C4-2B (cell line): Measurements from ENCODE around the gene SIRT7.
A peak's percentile ranks its signal among the peaks of the same experiment; 100 is the strongest.

ENCODE experiments used
- H3K27ac ChIP-seq: fragments of 450-650 bp; 2 replicates; pipeline ENCODE4 v1.5.1; 2017
- ZFX ChIP-seq: fragments of 450-650 bp; IDR thresholded peaks from 2 replicates; pipeline ENCODE4 v1.6.1; 2017
- TF ChIP-seq, protein P1 (sequence below): fragments of 450-650 bp; conservative IDR thresholded peaks from 2 replicates; pipeline ENCODE4 v1.5.1; 2017; ENCODE audit warnings: mild to moderate bottlenecking

Gene SIRT7

DNA sequence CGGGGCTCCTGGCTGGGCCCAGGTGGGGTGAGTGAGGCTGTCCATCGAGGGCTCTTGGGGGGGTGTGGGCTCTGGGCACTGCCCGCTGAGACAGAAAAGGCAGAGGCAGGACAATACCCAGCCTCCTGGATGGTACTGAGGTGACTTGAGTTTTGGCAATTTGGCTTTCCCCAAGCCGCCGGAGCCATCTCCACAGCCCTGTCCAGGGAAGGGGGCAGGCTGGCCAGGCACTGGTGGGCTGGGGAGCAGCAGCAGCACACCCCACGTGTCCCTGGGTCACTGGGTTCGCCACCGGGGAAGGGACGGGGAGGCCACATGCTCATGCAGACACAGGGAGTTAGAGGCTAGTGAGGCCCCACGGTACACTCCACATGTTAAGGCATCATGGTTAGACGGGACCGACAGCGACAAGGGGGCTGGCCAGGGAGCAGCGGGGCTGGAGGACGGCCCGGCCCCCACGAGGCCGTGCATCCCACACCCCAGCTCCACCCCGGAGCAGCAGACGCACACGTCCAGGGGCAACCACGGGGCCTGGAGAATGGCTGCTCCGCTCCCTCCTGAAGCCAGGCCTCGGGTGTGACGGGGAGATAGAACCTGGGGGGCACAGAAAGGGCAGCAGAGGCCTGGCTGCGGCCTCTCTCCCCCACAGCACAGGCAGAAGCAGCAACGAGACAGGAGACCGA lies 49.8 kb downstream of the SIRT7 start:
- peak overlapping the region; percentile 100 for H3K27ac ChIP-seq
- TF ChIP-seq, protein P1, sequence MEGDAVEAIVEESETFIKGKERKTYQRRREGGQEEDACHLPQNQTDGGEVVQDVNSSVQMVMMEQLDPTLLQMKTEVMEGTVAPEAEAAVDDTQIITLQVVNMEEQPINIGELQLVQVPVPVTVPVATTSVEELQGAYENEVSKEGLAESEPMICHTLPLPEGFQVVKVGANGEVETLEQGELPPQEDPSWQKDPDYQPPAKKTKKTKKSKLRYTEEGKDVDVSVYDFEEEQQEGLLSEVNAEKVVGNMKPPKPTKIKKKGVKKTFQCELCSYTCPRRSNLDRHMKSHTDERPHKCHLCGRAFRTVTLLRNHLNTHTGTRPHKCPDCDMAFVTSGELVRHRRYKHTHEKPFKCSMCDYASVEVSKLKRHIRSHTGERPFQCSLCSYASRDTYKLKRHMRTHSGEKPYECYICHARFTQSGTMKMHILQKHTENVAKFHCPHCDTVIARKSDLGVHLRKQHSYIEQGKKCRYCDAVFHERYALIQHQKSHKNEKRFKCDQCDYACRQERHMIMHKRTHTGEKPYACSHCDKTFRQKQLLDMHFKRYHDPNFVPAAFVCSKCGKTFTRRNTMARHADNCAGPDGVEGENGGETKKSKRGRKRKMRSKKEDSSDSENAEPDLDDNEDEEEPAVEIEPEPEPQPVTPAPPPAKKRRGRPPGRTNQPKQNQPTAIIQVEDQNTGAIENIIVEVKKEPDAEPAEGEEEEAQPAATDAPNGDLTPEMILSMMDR, result no peak
- peak; percentile 38; the same call in 1 of the 2 replicates for TF ChIP-seq ZFX

- H3K27ac ChIP-seq, result peak overlapping the region; percentile 100
Observed at GRCh38 chr17:81867170-81867990, 50.6 kb downstream of the SIRT7 start.

DNA sequence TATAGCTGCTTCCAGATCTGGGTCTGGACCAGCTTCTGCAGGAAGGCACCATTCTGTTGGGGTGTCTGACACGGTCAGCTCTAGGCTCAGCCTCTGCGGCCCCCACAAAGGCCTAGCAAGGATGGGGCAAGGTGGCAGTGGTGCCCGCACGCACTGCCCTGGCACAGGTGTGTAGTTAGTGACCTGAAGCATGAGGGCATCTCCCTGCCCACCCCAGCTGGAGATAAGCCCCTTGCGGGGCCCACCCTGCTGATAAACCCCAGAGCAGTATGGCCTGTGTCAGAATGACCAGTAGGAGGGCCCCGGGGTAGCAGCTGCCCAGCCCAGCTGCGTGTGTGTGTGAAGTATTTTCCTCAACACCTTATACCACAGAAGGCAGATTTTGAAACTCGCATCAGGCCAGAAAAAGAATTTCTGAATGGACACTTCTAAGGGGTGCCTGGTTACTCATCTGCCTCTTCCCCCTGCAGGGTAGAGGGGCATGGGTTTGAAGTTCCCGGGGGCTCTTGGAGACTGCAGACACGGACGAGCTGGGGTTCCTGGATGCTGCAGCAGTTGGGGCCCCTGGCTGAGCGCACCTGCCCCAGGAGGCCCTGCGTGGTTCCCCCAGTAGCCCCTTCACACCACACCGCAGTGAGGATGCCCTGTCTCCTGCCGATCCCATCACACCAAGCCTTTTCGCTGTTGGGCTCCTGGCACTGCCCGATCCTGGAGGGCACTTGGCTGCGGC lies 51.4 kb downstream of the SIRT7 start:
- TF ChIP-seq, protein P1, result no peak
- TF ChIP-seq ZFX, result no peak
- peak overlapping the region; percentile 100 for H3K27ac ChIP-seq

More at GRCh38 chr17:81867170-81867990, 50.6 kb downstream of the SIRT7 start:
- TF ChIP-seq ZFX, result no peak; the same call in 1 of the 2 replicates
- TF ChIP-seq, protein P1, result no peak

DNA sequence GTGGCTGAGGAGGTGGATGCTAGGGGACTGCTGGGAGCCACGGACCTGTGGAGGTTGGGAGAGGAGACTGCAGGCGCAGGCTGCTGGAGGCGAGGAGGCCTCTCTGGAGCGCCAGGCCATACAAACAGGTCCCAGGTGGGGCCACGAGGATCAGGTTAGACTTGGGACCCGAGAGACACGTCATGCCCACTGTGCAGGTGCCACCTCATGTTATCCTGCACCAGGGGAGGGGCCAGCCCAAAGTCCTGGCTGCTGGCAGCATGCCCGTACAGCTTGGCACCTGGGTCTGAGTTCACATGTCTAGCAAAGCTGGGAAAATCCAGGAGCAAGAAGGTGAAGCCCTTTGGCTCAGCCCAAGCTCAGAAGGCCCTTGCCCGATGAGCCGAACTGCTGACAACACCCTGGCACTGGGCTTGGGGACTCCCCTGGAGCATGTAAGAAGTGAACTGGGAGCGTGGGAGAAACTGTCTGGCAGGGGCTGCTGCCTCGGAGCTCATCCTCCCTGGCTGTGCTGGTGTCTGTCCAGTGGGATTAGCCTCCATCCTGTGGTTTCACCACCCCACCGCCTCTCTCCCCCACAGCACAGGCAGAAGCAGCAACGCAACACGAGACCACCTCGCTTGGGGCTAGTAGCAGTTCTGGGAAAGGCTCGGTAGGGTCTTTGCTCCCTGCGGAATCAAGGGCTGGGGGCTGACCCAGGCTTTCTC lies 52.1 kb downstream of the SIRT7 start:
- H3K27ac ChIP-seq, result peak overlapping the region; percentile 100
- no peak for TF ChIP-seq ZFX
- TF ChIP-seq, protein P1, result no peak

DNA sequence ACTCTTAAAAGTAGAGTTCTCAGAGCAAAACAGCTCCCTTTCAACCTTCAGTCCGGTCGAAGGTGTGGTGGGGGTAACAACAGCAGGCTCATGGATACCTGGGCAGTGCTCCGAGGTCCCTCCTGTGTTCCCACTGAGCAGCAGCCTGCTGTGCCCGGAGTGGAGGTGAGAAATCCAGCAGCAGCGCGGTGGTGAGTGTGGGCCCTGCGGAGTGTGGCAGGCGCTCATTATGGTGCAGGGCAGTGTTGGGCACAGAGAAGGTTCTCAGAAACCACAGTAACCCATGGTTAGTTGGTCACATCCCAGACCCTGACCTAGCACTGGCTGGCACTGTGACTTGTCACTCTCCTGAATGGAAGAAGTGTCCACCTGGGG lies 52.6 kb downstream of the SIRT7 start:
- TF ChIP-seq, protein P1, result no peak
- TF ChIP-seq ZFX, result no peak
- peak overlapping the region; percentile 100 for H3K27ac ChIP-seq

DNA sequence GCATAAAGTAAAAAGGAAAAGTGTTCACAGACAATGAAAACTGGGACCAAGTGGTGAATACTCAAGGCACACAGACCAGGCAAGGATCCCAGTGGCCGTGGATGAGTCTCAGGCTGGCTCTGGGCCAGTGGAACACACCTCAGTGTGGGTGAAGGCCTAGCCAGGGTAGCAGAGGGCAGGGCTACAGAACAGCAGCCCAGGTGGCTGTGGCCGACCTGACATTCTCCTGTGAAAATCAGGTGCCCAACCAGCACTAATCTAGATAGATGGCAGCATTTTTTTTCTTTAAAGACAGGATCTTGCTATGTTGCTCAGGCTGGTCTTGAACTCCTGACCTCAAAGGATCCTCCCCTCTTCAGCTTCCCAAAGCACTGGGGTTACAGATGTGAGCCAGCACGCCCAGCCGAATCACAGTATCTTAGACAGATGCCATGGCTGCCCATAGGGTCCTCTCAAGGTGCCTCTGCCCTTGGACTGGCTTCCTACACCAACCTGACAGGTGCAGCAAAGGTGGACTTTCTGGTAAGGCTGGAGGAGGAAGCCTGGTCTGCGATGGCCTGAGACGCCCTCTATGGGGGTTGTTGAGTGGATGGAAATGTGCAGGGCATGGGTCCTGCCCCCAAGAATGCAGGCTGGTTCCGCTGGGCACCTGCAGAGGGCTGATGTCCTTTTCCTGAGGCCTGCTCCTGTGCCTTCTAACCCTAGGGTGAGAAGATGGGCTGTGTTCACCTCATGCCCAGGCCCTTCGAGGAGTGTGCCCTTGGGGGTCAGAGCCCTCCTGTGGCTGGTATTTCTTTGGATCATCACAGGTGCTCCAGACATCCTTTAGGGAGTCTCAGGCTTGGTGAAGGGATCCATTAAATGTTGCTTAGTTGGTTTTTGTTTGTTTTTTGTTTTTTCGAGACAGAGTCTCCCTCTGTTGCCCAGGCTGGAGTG lies 53.9 kb downstream of the SIRT7 start:
- peak overlapping the region; percentile 100; the same call in 1 of the 2 replicates for H3K27ac ChIP-seq
- no peak for TF ChIP-seq ZFX
- TF ChIP-seq, protein P1, result no peak
